MM.1S (cell line): ENCODE data around the gene EHHADH.

Source experiments
- DNase-seq: peaks from one replicate; pipeline ENCODE4 v3.0.0-alpha.2; 2015
- H2AFZ ChIP-seq: fragments of 300-600 bp; sonication (generic); 2 replicates; pipeline ENCODE4 v1.6.0; 2016; ENCODE audit warnings: antibody characterized with exemption, low read length
- H3F3A ChIP-seq: fragments of 300-600 bp; sonication (generic); 2 replicates; pipeline ENCODE4 v1.6.1; 2016; ENCODE audit warnings: mild to moderate bottlenecking, antibody characterized with exemption, low read length, moderate library complexity, mixed read lengths; ENCODE audit not compliant: insufficient read depth
- H3K27ac ChIP-seq: fragments of 300-600 bp; sonication (generic); 2 replicates; pipeline ENCODE4 v1.5.1; 2016; ENCODE audit warnings: mild to moderate bottlenecking, low read length
- H3K27me3 ChIP-seq: fragments of 300-600 bp; sonication (generic); replicated peaks from 2 replicates; pipeline ENCODE4 v1.6.0; 2016; ENCODE audit warnings: low read length; ENCODE audit not compliant: insufficient read depth
- H3K36me3 ChIP-seq: fragments of 300-600 bp; sonication (generic); replicated peaks from 2 replicates; pipeline ENCODE4 v1.6.1; 2016; ENCODE audit warnings: mild to moderate bottlenecking, low read length, mixed read lengths; ENCODE audit not compliant: insufficient read depth
- H3K4me1 ChIP-seq: fragments of 300-600 bp; sonication (generic); 2 replicates; pipeline ENCODE4 v1.6.1; 2016; ENCODE audit warnings: low read length, mixed read lengths
- H3K4me2 ChIP-seq: fragments of 300-600 bp; sonication (generic); 2 replicates; pipeline ENCODE4 v1.6.0; 2016; ENCODE audit warnings: low read depth, low read length
- H3K4me3 ChIP-seq: fragments of 300-600 bp; sonication (generic); 2 replicates; pipeline ENCODE4 v1.5.1; 2016; ENCODE audit warnings: low read length, mixed read lengths
- H3K79me2 ChIP-seq: fragments of 300-600 bp; sonication (generic); 2 replicates; pipeline ENCODE4 v1.6.1; 2016; ENCODE audit warnings: mixed run types, low read length, mixed read lengths
- H3K9ac ChIP-seq: fragments of 300-600 bp; sonication (generic); 2 replicates; pipeline ENCODE4 v1.6.1; 2016; ENCODE audit warnings: low read length, mixed read lengths
- H3K9me2 ChIP-seq: fragments of 300-600 bp; sonication (generic); replicated peaks from 2 replicates; pipeline ENCODE4 v1.6.1; 2016; ENCODE audit warnings: mild to moderate bottlenecking, low read length, mixed read lengths; ENCODE audit not compliant: insufficient read depth
- H3K9me3 ChIP-seq: fragments of 300-600 bp; sonication (generic); replicated peaks from 2 replicates; pipeline ENCODE4 v1.6.1; 2016; ENCODE audit warnings: mild to moderate bottlenecking, low read length, mixed read lengths; ENCODE audit not compliant: insufficient read depth
- H4K20me1 ChIP-seq: fragments of 300-600 bp; sonication (generic); 2 replicates; pipeline ENCODE4 v1.6.1; 2016; ENCODE audit warnings: mild to moderate bottlenecking, low read length, moderate library complexity, mixed read lengths; ENCODE audit not compliant: insufficient read depth
- EZH2 ChIP-seq: fragments of 300-600 bp; sonication (generic); optimal IDR thresholded peaks from 2 replicates; pipeline ENCODE3; 2017; ENCODE audit warnings: low read depth, mild to moderate bottlenecking, antibody characterized with exemption, low read length, mixed read lengths
- EZH2phosphoT487 ChIP-seq: fragments of 300-600 bp; sonication (generic); IDR thresholded peaks from 2 replicates; pipeline ENCODE4 v1.6.1; 2018; ENCODE audit warnings: antibody characterized with exemption, low read length
- TF ChIP-seq, protein P1 (sequence below): fragments of 300-600 bp; sonication (generic); IDR thresholded peaks from 2 replicates; pipeline ENCODE4 v1.5.1; 2016; ENCODE audit warnings: antibody characterized with exemption, low read length, mixed read lengths

EHHADH gene

DNA sequence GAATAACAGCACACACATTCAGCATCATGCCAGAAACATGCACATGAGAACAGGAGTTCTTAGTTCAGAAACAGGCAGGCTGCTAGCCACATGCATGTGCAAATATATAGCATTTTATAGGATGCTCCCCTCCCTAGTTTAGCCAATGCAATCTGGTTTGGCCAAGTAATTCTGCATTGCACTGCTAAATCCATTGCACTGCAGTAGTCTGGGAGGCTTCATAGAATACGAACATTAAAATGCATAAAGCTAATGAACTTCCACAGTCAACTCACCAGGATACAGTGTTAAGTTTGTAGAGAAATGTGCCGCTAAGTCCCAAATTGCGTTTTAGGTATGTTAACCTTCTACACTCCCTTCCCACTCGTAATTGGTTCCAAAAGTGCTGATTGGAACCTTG lies 41.8 kb downstream of the EHHADH start:
- Histone ChIP-seq H3K79me2 (no peaks in the 10 kb centered on the region), H2AFZ (no peak overlapping the region), H4K20me1 (no peaks in the 10 kb centered on the region), H3K36me3 (no peaks in the 10 kb centered on the region), H3K9me2 (no peaks in the 10 kb centered on the region), H3K4me2 (no peak overlapping the region), H3K4me3 (no peak overlapping the region), H3K27me3 (no peaks in the 10 kb centered on the region), H3K9ac (no peak overlapping the region), H3K27ac (no peak overlapping the region), H3K9me3 (no peaks in the 10 kb centered on the region), H3F3A (peaks cover 5% of the 10 kb centered on the region; the same call in 1 of the 2 replicates), H3K4me1 (0 out of 2 replicates have a peak, but pooled peaks cover 5% of the 10 kb centered on the region)
- DNase-seq: no peak
- TF ChIP-seq, protein P1, sequence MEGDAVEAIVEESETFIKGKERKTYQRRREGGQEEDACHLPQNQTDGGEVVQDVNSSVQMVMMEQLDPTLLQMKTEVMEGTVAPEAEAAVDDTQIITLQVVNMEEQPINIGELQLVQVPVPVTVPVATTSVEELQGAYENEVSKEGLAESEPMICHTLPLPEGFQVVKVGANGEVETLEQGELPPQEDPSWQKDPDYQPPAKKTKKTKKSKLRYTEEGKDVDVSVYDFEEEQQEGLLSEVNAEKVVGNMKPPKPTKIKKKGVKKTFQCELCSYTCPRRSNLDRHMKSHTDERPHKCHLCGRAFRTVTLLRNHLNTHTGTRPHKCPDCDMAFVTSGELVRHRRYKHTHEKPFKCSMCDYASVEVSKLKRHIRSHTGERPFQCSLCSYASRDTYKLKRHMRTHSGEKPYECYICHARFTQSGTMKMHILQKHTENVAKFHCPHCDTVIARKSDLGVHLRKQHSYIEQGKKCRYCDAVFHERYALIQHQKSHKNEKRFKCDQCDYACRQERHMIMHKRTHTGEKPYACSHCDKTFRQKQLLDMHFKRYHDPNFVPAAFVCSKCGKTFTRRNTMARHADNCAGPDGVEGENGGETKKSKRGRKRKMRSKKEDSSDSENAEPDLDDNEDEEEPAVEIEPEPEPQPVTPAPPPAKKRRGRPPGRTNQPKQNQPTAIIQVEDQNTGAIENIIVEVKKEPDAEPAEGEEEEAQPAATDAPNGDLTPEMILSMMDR: no peak
- TF ChIP-seq EZH2: no peak
- no peak for TF ChIP-seq EZH2phosphoT487

GRCh38 chr3:185210621-185211142 lies 43.2 kb downstream of the EHHADH start:
- no peaks in the 10 kb centered on the region for H4K20me1 ChIP-seq
- no peak overlapping the region for H3K4me3 ChIP-seq
- no peaks in the 10 kb centered on the region for H3K4me1 ChIP-seq
- H3K4me2 ChIP-seq: no peak overlapping the region
- no peak for DNase-seq
- no peak overlapping the region for H3K27ac ChIP-seq
- no peaks in the 10 kb centered on the region for H3K9me2 ChIP-seq
- no peaks in the 10 kb centered on the region for H3K79me2 ChIP-seq
- TF ChIP-seq EZH2 (no peak), EZH2phosphoT487 (no peak)
- TF ChIP-seq, protein P1: no peak
- H2AFZ ChIP-seq: no peak overlapping the region
- no peaks in the 10 kb centered on the region for H3K27me3 ChIP-seq
- H3K9ac ChIP-seq: no peak overlapping the region
- no peaks in the 10 kb centered on the region for H3K9me3 ChIP-seq
- H3K36me3 ChIP-seq: no peaks in the 10 kb centered on the region
- no peaks in the 10 kb centered on the region for H3F3A ChIP-seq

GRCh38 chr3:185208823-185209222 lies 45.0 kb downstream of the EHHADH start:
- H3K27ac ChIP-seq: no peak overlapping the region
- no peaks in the 10 kb centered on the region for H3K9me3 ChIP-seq
- H3K27me3 ChIP-seq: no peaks in the 10 kb centered on the region
- no peak for DNase-seq
- H3K4me2 ChIP-seq: no peak overlapping the region
- H3K9ac ChIP-seq: no peak overlapping the region
- no peaks in the 10 kb centered on the region for H3F3A ChIP-seq
- no peaks in the 10 kb centered on the region for H3K4me1 ChIP-seq
- no peaks in the 10 kb centered on the region for H3K9me2 ChIP-seq
- no peaks in the 10 kb centered on the region for H3K36me3 ChIP-seq
- H3K4me3 ChIP-seq: no peak overlapping the region
- H3K79me2 ChIP-seq: no peaks in the 10 kb centered on the region
- no peaks in the 10 kb centered on the region for H4K20me1 ChIP-seq
- no peak overlapping the region for H2AFZ ChIP-seq
- TF ChIP-seq EZH2phosphoT487: no peak
- TF ChIP-seq EZH2: no peak
- TF ChIP-seq, protein P1: no peak
